Activated CD8-positive, alpha-beta T cell treated with anti-CD3 and anti-CD28 coated beads for 36 hours (primary cell): Measurements from ENCODE around the gene PLPP1. TPM values are rescaled to one million over a fixed set of nuclear protein-coding genes. Genes with fewer than 3 reads are reported as not detected.

Experiments
- ATAC-seq: fragments of 200-7000 bp; cut with Tn5 transposase; one replicate; pipeline ENCODE4 v1.10.0; 2021; ENCODE audit warnings: mild to moderate bottlenecking, moderate library complexity
- CTCF ChIA-PET: fragments of 350-600 bp; sonication (Branson Sonifier 250); formaldehyde crosslinking; loops from one replicate; lab custom pipeline; 2021; ENCODE audit warnings: antibody characterized with exemption; lab: Charles Lee
- POLR2A ChIA-PET: fragments of 350-600 bp; sonication (Branson Sonifier 250); formaldehyde crosslinking; loops from one replicate; lab custom pipeline; 2021; ENCODE audit warnings: antibody characterized with exemption; lab: Charles Lee
- DNase-seq: peaks from one replicate; pipeline ENCODE4 v3.0.0-alpha.2; 2020
- H3K27ac Mint-ChIP-seq: one replicate; pipeline ENCODE4 v1.8.0; 2021; ENCODE audit warnings: mild to moderate bottlenecking, mixed read lengths
- H3K27me3 Mint-ChIP-seq: one replicate; pipeline ENCODE4 v1.8.0; 2021; ENCODE audit warnings: mixed read lengths
- H3K36me3 Mint-ChIP-seq: one replicate; pipeline ENCODE4 v1.8.0; 2021; ENCODE audit warnings: low read depth, mixed read lengths
- H3K4me1 Mint-ChIP-seq: one replicate; pipeline ENCODE4 v1.8.0; 2021; ENCODE audit warnings: low read depth, mixed read lengths
- H3K4me3 Mint-ChIP-seq: one replicate; pipeline ENCODE4 v1.8.0; 2021; ENCODE audit warnings: mild to moderate bottlenecking, moderate library complexity, mixed read lengths
- H3K9me3 Mint-ChIP-seq: one replicate; pipeline ENCODE4 v1.8.0; 2021; ENCODE audit warnings: mixed read lengths
- CTCF ChIP-seq: fragments of 200-600 bp; IDR thresholded peaks from one replicate; pipeline ENCODE4 v1.8.0; 2022; ENCODE audit warnings: antibody characterized with exemption, mild to moderate bottlenecking
- intact Hi-C: fragments of 100-400 bp; cut with micrococcal nuclease; formaldehyde crosslinking; loops from one replicate; pipeline ENCODE4 v1.10.0; 2022
- total RNA-seq, 2 experiments: library from RNA; stranded (reverse); gene quantifications; one replicate each; pipeline ENCODE4 v1.2.3, GENCODE V29; 2021

Gene PLPP1
- total RNA-seq, 2 experiments from 2014 or later = 15.9 to 17.6 TPM

- ChIA-PET CTCF (no interaction called here), POLR2A (no interaction called here)
- no peak overlapping the region for H3K27ac Mint-ChIP-seq
- ATAC-seq = no peak
- H3K4me3 Mint-ChIP-seq = no peak overlapping the region
- no peaks in the 10 kb centered on the region for H3K36me3 Mint-ChIP-seq
- no peaks in the 10 kb centered on the region for H3K4me1 Mint-ChIP-seq
- intact Hi-C loops = no loop called here
- DNase-seq = no peak
- H3K9me3 Mint-ChIP-seq = no peaks in the 10 kb centered on the region
- no peak for TF ChIP-seq CTCF
- H3K27me3 Mint-ChIP-seq = no peaks in the 10 kb centered on the region
Observed at GRCh38 chr5:55558484-55558883, 23.7 kb upstream of the PLPP1 start.

GRCh38 chr5:55557123-55557522 is 22.4 kb upstream of the PLPP1 start:
- no peak overlapping the region for H3K27ac Mint-ChIP-seq
- ChIA-PET CTCF (no interaction called here), POLR2A (no interaction called here)
- H3K27me3 Mint-ChIP-seq = no peaks in the 10 kb centered on the region
- DNase-seq = no peak
- no peaks in the 10 kb centered on the region for H3K4me1 Mint-ChIP-seq
- TF ChIP-seq CTCF = no peak
- ATAC-seq = no peak
- intact Hi-C loops = no loop called here
- H3K4me3 Mint-ChIP-seq = no peak overlapping the region
- no peaks in the 10 kb centered on the region for H3K9me3 Mint-ChIP-seq
- no peaks in the 10 kb centered on the region for H3K36me3 Mint-ChIP-seq

GRCh38 chr5:55554585-55555202 is 19.9 kb upstream of the PLPP1 start:
- ChIA-PET POLR2A (no interaction called here), CTCF (no interaction called here)
- no peak for TF ChIP-seq CTCF
- H3K9me3 Mint-ChIP-seq = no peaks in the 10 kb centered on the region
- H3K4me3 Mint-ChIP-seq = no peak overlapping the region
- ATAC-seq = no peak
- DNase-seq = no peak
- H3K36me3 Mint-ChIP-seq = no peaks in the 10 kb centered on the region
- intact Hi-C loops = no loop called here
- no peaks in the 10 kb centered on the region for H3K4me1 Mint-ChIP-seq
- H3K27ac Mint-ChIP-seq = no peak overlapping the region
- peaks cover 3% of the 10 kb centered on the region for H3K27me3 Mint-ChIP-seq

GRCh38 chr5:55551904-55552303 is 17.1 kb upstream of the PLPP1 start:
- intact Hi-C loops = no loop called here
- ATAC-seq (no peak), DNase-seq (no peak)
- no peak overlapping the region for H3K27ac Mint-ChIP-seq
- H3K36me3 Mint-ChIP-seq = no peaks in the 10 kb centered on the region
- peaks cover 5% of the 10 kb centered on the region for H3K4me1 Mint-ChIP-seq
- peaks cover 8% of the 10 kb centered on the region for H3K27me3 Mint-ChIP-seq
- H3K9me3 Mint-ChIP-seq = no peaks in the 10 kb centered on the region
- TF ChIP-seq CTCF = no peak
- no peak overlapping the region for H3K4me3 Mint-ChIP-seq
- ChIA-PET POLR2A (no interaction called here), CTCF (no interaction called here)

- H3K27me3 Mint-ChIP-seq = peaks cover 8% of the 10 kb centered on the region
- H3K27ac Mint-ChIP-seq = no peak overlapping the region
- peaks cover 5% of the 10 kb centered on the region for H3K4me1 Mint-ChIP-seq
- no peak overlapping the region for H3K4me3 Mint-ChIP-seq
- ChIA-PET POLR2A (no interaction called here), CTCF (no interaction called here)
- no peak for DNase-seq
- no peak for TF ChIP-seq CTCF
- no peak for ATAC-seq
- no peaks in the 10 kb centered on the region for H3K36me3 Mint-ChIP-seq
- intact Hi-C loops = no loop called here
- H3K9me3 Mint-ChIP-seq = no peaks in the 10 kb centered on the region
Observed at GRCh38 chr5:55551358-55551757, 16.6 kb upstream of the PLPP1 start.
